Muscle layer of colon (tissue), 2 donors: ENCODE measurements around the gene CDC27.
"Not testable (repeated sequence)": the region's sequence is repeated elsewhere in the genome, so short reads cannot be mapped to it uniquely, and the experiment has no call there.

ENCODE experiments used
- H3K27ac ChIP-seq: one replicate; pipeline ENCODE4 v1.7.0; 2013; ENCODE audit warnings: low read depth, mild to moderate bottlenecking, low read length, moderate library complexity
- H3K27me3 ChIP-seq, 2 donors: one replicate each; pipeline ENCODE4 v1.7.0; 2013; ENCODE audit warnings: low read length in 2 of 2, mild to moderate bottlenecking in 2 of 2; ENCODE audit not compliant: insufficient read depth in 2 of 2, control insufficient read depth in 1 of 2
- H3K36me3 ChIP-seq: one replicate; pipeline ENCODE4 v1.7.0; 2013; ENCODE audit warnings: mild to moderate bottlenecking, low read length; ENCODE audit not compliant: insufficient read depth
- H3K4me1 ChIP-seq: one replicate; pipeline ENCODE4 v1.7.0; 2013; ENCODE audit warnings: mild to moderate bottlenecking, low read length; ENCODE audit not compliant: insufficient read depth
- H3K4me3 ChIP-seq, 2 donors: one replicate each; pipeline ENCODE4 v1.7.0; 2013; ENCODE audit warnings: low read length in 2 of 2, low read depth in 1 of 2, mild to moderate bottlenecking in 1 of 2, moderate library complexity in 1 of 2
- H3K9ac ChIP-seq: one replicate; pipeline ENCODE4 v1.7.0; 2013; ENCODE audit warnings: low read length
- H3K9me3 ChIP-seq: one replicate; pipeline ENCODE4 v1.7.0; 2013; ENCODE audit warnings: mild to moderate bottlenecking, low read length
- donor health status: abdominal sarcoma.
- donor health status: Adenocarcinoma of cecum.

CDC27 gene

GRCh38 chr17:47217279-47217678 is 28.2 kb upstream of the CDC27 start:
- H3K4me3 ChIP-seq, H3K36me3 ChIP-seq, H3K27ac ChIP-seq, H3K27me3 ChIP-seq, H3K4me1 ChIP-seq, H3K9ac ChIP-seq, H3K9me3 ChIP-seq: not testable (repeated sequence)

- not testable (repeated sequence) for H3K9me3 ChIP-seq, H3K9ac ChIP-seq, H3K27ac ChIP-seq, H3K4me3 ChIP-seq, H3K27me3 ChIP-seq, H3K36me3 ChIP-seq, H3K4me1 ChIP-seq
Observed at GRCh38 chr17:47216821-47217220, 27.7 kb upstream of the CDC27 start.

- Histone ChIP-seq H3K4me1 (no peaks in the 10 kb centered on the region), H3K9me3 (no peaks in the 10 kb centered on the region), H3K27me3 (no peaks in the 10 kb centered on the region), H3K27ac (no peak overlapping the region), H3K4me3 (no peak overlapping the region), H3K9ac (no peak overlapping the region), H3K36me3 (no peaks in the 10 kb centered on the region)
Observed at GRCh38 chr17:47214931-47215330, 25.8 kb upstream of the CDC27 start.

- H3K4me3 ChIP-seq, result no peak overlapping the region
- no peak overlapping the region for H3K9ac ChIP-seq
- H3K4me1 ChIP-seq, result no peaks in the 10 kb centered on the region
Observed at GRCh38 chr17:47213540-47213939, 24.4 kb upstream of the CDC27 start.

GRCh38 chr17:47212458-47212857 is 23.4 kb upstream of the CDC27 start:
- H3K9me3 ChIP-seq, result no peaks in the 10 kb centered on the region
- H3K4me3 ChIP-seq, result no peak overlapping the region
- no peak overlapping the region for H3K27ac ChIP-seq
- no peaks in the 10 kb centered on the region for H3K4me1 ChIP-seq
- H3K9ac ChIP-seq, result no peak overlapping the region
- no peaks in the 10 kb centered on the region for H3K36me3 ChIP-seq
- no peaks in the 10 kb centered on the region for H3K27me3 ChIP-seq

More at GRCh38 chr17:47213540-47213939, 24.4 kb upstream of the CDC27 start:
- Histone ChIP-seq H3K27me3 (no peaks in the 10 kb centered on the region), H3K27ac (no peak overlapping the region), H3K36me3 (no peaks in the 10 kb centered on the region), H3K9me3 (no peaks in the 10 kb centered on the region)

- H3K9ac ChIP-seq, result no peak overlapping the region
- peaks cover 5% of the 10 kb centered on the region for H3K4me1 ChIP-seq
- H3K27me3 ChIP-seq, result no peaks in the 10 kb centered on the region
- H3K9me3 ChIP-seq, result no peaks in the 10 kb centered on the region
- H3K4me3 ChIP-seq, result no peak overlapping the region
- no peak overlapping the region for H3K27ac ChIP-seq
- H3K36me3 ChIP-seq, result no peaks in the 10 kb centered on the region
Observed at GRCh38 chr17:47210779-47211178, 21.7 kb upstream of the CDC27 start.

- Histone ChIP-seq H3K4me1 (peaks cover 12% of the 10 kb centered on the region), H3K9me3 (no peaks in the 10 kb centered on the region), H3K4me3 (no peak overlapping the region), H3K27me3 (no peaks in the 10 kb centered on the region), H3K9ac (no peak overlapping the region), H3K27ac (no peak overlapping the region), H3K36me3 (no peaks in the 10 kb centered on the region)
Observed at GRCh38 chr17:47210105-47210504, 21.0 kb upstream of the CDC27 start.

- H3K36me3 ChIP-seq, result no peaks in the 10 kb centered on the region
- no peaks in the 10 kb centered on the region for H3K27me3 ChIP-seq
- H3K4me1 ChIP-seq, result peaks cover 18% of the 10 kb centered on the region
- no peak overlapping the region for H3K27ac ChIP-seq
- H3K9me3 ChIP-seq, result no peaks in the 10 kb centered on the region
- no peak overlapping the region for H3K9ac ChIP-seq
- no peak overlapping the region for H3K4me3 ChIP-seq
Observed at GRCh38 chr17:47209499-47209898, 20.4 kb upstream of the CDC27 start.

- Histone ChIP-seq H3K9ac (no peak within 1 kb of the TSS), H3K27me3 (no peaks in the 10 kb centered on the region), H3K9me3 (no peaks in the 10 kb centered on the region), H3K4me1 (peaks cover 23% of the 10 kb centered on the region), H3K36me3 (no peaks in the 10 kb centered on the region), H3K4me3 (no peak within 1 kb of the TSS), H3K27ac (no peak within 1 kb of the TSS)
Observed at GRCh38 chr17:47208744-47209488, 19.8 kb upstream of the CDC27 start, which contains the start of gene MYL4. TSS of gene MYL4 (plus strand) at chr17:47209348. CDS start at chr17:47209423, 75 bp downstream.

- peaks cover 24% of the 10 kb centered on the region for H3K4me1 ChIP-seq
- H3K4me3 ChIP-seq, result no peak overlapping the region
- H3K27ac ChIP-seq, result no peak overlapping the region
- H3K9me3 ChIP-seq, result no peaks in the 10 kb centered on the region
- H3K9ac ChIP-seq, result no peak overlapping the region
- no peaks in the 10 kb centered on the region for H3K36me3 ChIP-seq
- H3K27me3 ChIP-seq, result no peaks in the 10 kb centered on the region
Observed at GRCh38 chr17:47207143-47208067, 18.3 kb upstream of the CDC27 start.

- Histone ChIP-seq H3K9ac (no peak overlapping the region), H3K36me3 (no peaks in the 10 kb centered on the region), H3K27me3 (no peaks in the 10 kb centered on the region), H3K4me3 (no peak overlapping the region), H3K4me1 (peaks cover 24% of the 10 kb centered on the region), H3K27ac (peak overlapping the region; percentile 25), H3K9me3 (no peaks in the 10 kb centered on the region)
Observed at GRCh38 chr17:47205419-47205963, 16.4 kb upstream of the CDC27 start.
